Measurements from ENCODE around the gene PMEPA1. TPM values are rescaled to one million over a fixed set of nuclear protein-coding genes. Genes with fewer than 3 reads are reported as not detected.
A peak's percentile ranks its signal among the peaks of the same experiment; 100 is the strongest.

Gene PMEPA1
- total and polyA plus RNA-seq, 10 of the 15 experiments (the other 5 are each of a cell fraction or from before 2014, with no cell fraction given), result 0.02 to 0.10 (median 0.04) TPM; not detected in 3

DNA sequence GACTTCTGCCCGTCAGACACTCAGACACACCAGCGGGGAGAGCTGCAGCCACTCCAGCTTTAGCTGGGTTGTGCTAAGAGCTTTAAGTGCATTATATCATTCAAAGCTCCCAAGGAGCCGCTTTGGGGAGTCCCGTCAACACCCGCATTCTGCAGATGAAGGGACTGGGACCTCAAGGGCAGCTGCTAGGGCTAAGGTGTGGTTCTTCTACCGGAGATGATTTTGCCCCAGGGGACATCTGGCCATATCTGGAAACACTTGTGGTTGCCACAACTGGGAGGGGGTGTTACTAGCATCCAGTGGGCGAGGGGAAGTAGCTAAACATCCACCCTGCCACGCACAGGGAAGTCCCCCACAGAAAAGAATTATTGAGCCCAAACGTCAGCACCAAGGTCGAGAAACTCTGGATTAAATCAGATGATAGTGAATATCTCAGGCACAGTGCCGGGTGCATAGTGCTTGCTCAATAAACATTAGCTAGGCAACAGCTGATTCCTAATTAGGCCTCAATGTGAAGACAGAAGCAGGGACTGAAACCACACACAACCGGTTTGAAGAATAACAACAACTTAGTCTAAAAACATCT lies 29.6 kb downstream of the PMEPA1 start (continued):
- TF ChIP-seq, protein P1, sequence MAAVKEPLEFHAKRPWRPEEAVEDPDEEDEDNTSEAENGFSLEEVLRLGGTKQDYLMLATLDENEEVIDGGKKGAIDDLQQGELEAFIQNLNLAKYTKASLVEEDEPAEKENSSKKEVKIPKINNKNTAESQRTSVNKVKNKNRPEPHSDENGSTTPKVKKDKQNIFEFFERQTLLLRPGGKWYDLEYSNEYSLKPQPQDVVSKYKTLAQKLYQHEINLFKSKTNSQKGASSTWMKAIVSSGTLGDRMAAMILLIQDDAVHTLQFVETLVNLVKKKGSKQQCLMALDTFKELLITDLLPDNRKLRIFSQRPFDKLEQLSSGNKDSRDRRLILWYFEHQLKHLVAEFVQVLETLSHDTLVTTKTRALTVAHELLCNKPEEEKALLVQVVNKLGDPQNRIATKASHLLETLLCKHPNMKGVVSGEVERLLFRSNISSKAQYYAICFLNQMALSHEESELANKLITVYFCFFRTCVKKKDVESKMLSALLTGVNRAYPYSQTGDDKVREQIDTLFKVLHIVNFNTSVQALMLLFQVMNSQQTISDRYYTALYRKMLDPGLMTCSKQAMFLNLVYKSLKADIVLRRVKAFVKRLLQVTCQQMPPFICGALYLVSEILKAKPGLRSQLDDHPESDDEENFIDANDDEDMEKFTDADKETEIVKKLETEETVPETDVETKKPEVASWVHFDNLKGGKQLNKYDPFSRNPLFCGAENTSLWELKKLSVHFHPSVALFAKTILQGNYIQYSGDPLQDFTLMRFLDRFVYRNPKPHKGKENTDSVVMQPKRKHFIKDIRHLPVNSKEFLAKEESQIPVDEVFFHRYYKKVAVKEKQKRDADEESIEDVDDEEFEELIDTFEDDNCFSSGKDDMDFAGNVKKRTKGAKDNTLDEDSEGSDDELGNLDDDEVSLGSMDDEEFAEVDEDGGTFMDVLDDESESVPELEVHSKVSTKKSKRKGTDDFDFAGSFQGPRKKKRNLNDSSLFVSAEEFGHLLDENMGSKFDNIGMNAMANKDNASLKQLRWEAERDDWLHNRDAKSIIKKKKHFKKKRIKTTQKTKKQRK (IDR thresholded peaks at IDR 0.05; ENCODE audit: low read depth, low read length), result no peak
- peak; percentile 90 for TF ChIP-seq IKZF1 (conservative IDR thresholded peaks at IDR 0.05)
- no peak for TF ChIP-seq SREBF1 (IDR thresholded peaks at IDR 0.05; ENCODE audit: low read length)
- TF ChIP-seq MTA3 (IDR thresholded peaks at IDR 0.05; ENCODE audit: borderline replicate concordance, low read length), result 0 out of 2 replicates have a peak, but pooled peaks have one; percentile 68
- peak; percentile 91 for TF ChIP-seq CBFB (IDR thresholded peaks at IDR 0.05; ENCODE audit: low read depth)
- TF ChIP-seq SRF (IDR thresholded peaks at IDR 0.05; ENCODE audit: low read depth in 2 of 2, low read length in 2 of 2), result peak; percentile 46 to 76; a peak in 2 of 4 replicates
- peak; percentile 22 for TF ChIP-seq SMAD1 (IDR thresholded peaks at IDR 0.05; ENCODE audit: low read depth, partially characterized antibody)
- TF ChIP-seq NR2C2 (IDR thresholded peaks at IDR 0.05; ENCODE audit: borderline replicate concordance, control insufficient read depth, insufficient read length, low read depth), result no peak
- peak in 1 of 2 experiments; percentile 77; a peak in 2 of 3 replicates for TF ChIP-seq EGR1 (IDR thresholded peaks at IDR 0.05; ENCODE audit: borderline replicate concordance in 1 of 2, low read depth in 2 of 2, low read length in 2 of 2)
- TF ChIP-seq, protein P2, sequence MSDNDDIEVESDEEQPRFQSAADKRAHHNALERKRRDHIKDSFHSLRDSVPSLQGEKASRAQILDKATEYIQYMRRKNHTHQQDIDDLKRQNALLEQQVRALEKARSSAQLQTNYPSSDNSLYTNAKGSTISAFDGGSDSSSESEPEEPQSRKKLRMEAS (IDR thresholded peaks at IDR 0.05; ENCODE audit: low read depth, low read length), result 0 out of 2 replicates have a peak, but pooled peaks have one; percentile 28
- TF ChIP-seq, protein P3, sequence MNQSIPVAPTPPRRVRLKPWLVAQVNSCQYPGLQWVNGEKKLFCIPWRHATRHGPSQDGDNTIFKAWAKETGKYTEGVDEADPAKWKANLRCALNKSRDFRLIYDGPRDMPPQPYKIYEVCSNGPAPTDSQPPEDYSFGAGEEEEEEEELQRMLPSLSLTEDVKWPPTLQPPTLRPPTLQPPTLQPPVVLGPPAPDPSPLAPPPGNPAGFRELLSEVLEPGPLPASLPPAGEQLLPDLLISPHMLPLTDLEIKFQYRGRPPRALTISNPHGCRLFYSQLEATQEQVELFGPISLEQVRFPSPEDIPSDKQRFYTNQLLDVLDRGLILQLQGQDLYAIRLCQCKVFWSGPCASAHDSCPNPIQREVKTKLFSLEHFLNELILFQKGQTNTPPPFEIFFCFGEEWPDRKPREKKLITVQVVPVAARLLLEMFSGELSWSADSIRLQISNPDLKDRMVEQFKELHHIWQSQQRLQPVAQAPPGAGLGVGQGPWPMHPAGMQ (IDR thresholded peaks at IDR 0.05; ENCODE audit: borderline replicate concordance), result peak; percentile 73; the same call in 1 of the 2 replicates
- TF ChIP-seq KLF5 (IDR thresholded peaks at IDR 0.05; ENCODE audit: partially characterized antibody), result peak; percentile 53
- 0 out of 2 replicates have a peak, but pooled peaks have one; percentile 17 for TF ChIP-seq MYB (IDR thresholded peaks at IDR 0.05; ENCODE audit: borderline replicate concordance, low read depth, low read length)
- TF ChIP-seq, protein P4, sequence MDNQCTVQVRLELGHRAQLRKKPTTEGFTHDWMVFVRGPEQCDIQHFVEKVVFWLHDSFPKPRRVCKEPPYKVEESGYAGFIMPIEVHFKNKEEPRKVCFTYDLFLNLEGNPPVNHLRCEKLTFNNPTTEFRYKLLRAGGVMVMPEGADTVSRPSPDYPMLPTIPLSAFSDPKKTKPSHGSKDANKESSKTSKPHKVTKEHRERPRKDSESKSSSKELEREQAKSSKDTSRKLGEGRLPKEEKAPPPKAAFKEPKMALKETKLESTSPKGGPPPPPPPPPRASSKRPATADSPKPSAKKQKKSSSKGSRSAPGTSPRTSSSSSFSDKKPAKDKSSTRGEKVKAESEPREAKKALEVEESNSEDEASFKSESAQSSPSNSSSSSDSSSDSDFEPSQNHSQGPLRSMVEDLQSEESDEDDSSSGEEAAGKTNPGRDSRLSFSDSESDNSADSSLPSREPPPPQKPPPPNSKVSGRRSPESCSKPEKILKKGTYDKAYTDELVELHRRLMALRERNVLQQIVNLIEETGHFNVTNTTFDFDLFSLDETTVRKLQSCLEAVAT (IDR thresholded peaks at IDR 0.05), result peak; percentile 81; the same call in 1 of the 2 replicates
- peak; percentile 38; the same call in 1 of the 2 replicates for TF ChIP-seq BMI1 (IDR thresholded peaks at IDR 0.05; ENCODE audit: borderline replicate concordance)
- TF ChIP-seq MEF2B (IDR thresholded peaks at IDR 0.05; ENCODE audit: partially characterized antibody, poor library complexity, severe bottlenecking), result peak; percentile 98
- TF ChIP-seq, protein P5, sequence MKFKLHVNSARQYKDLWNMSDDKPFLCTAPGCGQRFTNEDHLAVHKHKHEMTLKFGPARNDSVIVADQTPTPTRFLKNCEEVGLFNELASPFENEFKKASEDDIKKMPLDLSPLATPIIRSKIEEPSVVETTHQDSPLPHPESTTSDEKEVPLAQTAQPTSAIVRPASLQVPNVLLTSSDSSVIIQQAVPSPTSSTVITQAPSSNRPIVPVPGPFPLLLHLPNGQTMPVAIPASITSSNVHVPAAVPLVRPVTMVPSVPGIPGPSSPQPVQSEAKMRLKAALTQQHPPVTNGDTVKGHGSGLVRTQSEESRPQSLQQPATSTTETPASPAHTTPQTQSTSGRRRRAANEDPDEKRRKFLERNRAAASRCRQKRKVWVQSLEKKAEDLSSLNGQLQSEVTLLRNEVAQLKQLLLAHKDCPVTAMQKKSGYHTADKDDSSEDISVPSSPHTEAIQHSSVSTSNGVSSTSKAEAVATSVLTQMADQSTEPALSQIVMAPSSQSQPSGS (IDR thresholded peaks at IDR 0.05; ENCODE audit: low read length), result peak; percentile 78
- TF ChIP-seq, protein P6, sequence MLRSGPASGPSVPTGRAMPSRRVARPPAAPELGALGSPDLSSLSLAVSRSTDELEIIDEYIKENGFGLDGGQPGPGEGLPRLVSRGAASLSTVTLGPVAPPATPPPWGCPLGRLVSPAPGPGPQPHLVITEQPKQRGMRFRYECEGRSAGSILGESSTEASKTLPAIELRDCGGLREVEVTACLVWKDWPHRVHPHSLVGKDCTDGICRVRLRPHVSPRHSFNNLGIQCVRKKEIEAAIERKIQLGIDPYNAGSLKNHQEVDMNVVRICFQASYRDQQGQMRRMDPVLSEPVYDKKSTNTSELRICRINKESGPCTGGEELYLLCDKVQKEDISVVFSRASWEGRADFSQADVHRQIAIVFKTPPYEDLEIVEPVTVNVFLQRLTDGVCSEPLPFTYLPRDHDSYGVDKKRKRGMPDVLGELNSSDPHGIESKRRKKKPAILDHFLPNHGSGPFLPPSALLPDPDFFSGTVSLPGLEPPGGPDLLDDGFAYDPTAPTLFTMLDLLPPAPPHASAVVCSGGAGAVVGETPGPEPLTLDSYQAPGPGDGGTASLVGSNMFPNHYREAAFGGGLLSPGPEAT (IDR thresholded peaks at IDR 0.05; ENCODE audit: low read depth), result peak; percentile 79
- TF ChIP-seq BCL11A (IDR thresholded peaks at IDR 0.05; ENCODE audit: low read depth, low read length), result peak; percentile 97
- peak; percentile 79 for TF ChIP-seq SP1 (IDR thresholded peaks at IDR 0.05; ENCODE audit: low read depth, low read length)
